ENCODE measurements around the gene NKX1-1.

DNA sequence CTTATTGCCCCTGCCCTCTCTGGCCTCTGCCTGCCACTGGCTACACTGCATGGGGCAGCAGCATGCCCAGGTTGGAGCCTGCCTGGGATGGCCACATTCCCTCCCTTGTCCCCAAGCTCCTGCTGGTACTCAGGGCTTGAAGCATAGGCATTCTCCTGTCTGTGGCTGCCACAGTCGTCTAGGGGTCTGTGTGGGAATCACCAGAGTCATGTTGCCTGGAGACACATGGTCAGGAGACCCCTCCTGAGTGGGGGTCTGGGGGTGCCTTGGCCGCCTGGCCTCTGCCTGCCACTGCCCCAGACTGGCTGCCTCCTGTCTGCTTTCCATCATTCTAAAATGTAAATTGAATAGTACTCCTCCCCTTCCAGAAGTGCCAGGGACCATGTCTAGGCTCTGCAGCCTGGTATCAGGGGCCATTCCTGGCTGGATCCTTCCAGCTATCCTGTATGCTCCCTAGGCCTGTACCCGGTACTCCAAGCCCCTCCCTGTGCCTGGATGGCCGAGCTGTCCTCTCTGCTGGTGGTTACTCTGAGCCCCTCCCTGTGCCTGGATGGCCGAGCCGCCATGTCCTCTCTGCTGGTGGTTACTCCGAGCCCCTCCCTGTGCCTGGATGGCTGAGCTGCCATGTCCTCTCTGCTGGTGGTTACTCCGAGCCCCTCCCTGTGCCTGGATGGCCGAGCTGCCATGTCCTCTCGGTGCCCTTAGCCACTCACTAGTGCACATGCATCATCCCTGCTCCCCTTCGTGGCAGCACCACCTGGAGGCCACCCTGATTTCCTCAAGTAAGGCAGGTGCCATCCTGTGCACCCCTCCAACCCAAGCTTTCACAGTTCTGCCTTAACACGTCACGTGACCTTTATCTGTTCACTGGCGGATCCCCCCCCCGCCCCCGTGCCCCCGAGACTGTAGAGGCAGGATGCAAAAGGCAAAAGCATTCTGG lies 5.5 kb upstream of the NKX1-1 start:
- no peak for TF ChIP-seq POLR2AphosphoS5 (IDR thresholded peaks at IDR 0.05; ENCODE audit: low read depth, low read length)
- TF ChIP-seq TAF1 (IDR thresholded peaks at IDR 0.05; ENCODE audit: borderline replicate concordance, insufficient read depth, low read length): no peak
